Panc1 (cell line): ENCODE data around the gene NDRG4.

Experiments used
- REST ChIP-seq, 2 experiments: IDR thresholded peaks; 2 replicates each; pipeline ENCODE4 v1.6.1; 2011 to 2012; ENCODE audit warnings: low read depth in 2 of 2, control low read depth in 1 of 2, low read length in 1 of 2, mild to moderate bottlenecking in 1 of 2, moderate library complexity in 1 of 2; ENCODE audit not compliant: insufficient read depth in 1 of 2
- TF ChIP-seq, protein P1 (sequence below): fragments of 450-650 bp; IDR thresholded peaks from 2 replicates; pipeline ENCODE4 v1.5.1; 2017; ENCODE audit warnings: mild to moderate bottlenecking

- TF ChIP-seq REST (IDR thresholded peaks at IDR 0.05; ENCODE audit: insufficient read depth in 1 of 2, low read depth in 2 of 2, low read length in 1 of 2) = no peak
- TF ChIP-seq, protein P1, sequence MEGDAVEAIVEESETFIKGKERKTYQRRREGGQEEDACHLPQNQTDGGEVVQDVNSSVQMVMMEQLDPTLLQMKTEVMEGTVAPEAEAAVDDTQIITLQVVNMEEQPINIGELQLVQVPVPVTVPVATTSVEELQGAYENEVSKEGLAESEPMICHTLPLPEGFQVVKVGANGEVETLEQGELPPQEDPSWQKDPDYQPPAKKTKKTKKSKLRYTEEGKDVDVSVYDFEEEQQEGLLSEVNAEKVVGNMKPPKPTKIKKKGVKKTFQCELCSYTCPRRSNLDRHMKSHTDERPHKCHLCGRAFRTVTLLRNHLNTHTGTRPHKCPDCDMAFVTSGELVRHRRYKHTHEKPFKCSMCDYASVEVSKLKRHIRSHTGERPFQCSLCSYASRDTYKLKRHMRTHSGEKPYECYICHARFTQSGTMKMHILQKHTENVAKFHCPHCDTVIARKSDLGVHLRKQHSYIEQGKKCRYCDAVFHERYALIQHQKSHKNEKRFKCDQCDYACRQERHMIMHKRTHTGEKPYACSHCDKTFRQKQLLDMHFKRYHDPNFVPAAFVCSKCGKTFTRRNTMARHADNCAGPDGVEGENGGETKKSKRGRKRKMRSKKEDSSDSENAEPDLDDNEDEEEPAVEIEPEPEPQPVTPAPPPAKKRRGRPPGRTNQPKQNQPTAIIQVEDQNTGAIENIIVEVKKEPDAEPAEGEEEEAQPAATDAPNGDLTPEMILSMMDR = no peak
Observed at GRCh38 chr16:58478427-58478826, 21.5 kb upstream of the NDRG4 start.
